AG10803 (cell line): Measurements from ENCODE around the gene UPK1B.
"Not testable (repeated sequence)": the region's sequence is repeated elsewhere in the genome, so short reads cannot be mapped to it uniquely, and the experiment has no call there.

Experiments
- DNase-seq: peaks from one replicate; pipeline ENCODE4 v3.0.0; 2010; ENCODE audit warnings: low read depth
- H3K4me3 ChIP-seq: 2 replicates; pipeline ENCODE4 v1.5.1; 2011; ENCODE audit warnings: mild to moderate bottlenecking, low read length, control low read depth
- CTCF ChIP-seq: conservative IDR thresholded peaks from 2 replicates; pipeline ENCODE4 v1.5.1; 2011; ENCODE audit warnings: mild to moderate bottlenecking, low read length, control low read depth, inconsistent platforms

Gene UPK1B

GRCh38 chr3:119173325-119173724 lies at the start of gene UPK1B:
Gene UPK1B (plus strand): TSS chr3:119173598. CDS start chr3:119186742, 13,144 bp downstream.
- no peak for DNase-seq
- no peak for TF ChIP-seq CTCF
- no peak within 1 kb of the TSS for H3K4me3 ChIP-seq

GRCh38 chr3:119125342-119125741 lies 48.1 kb upstream of the UPK1B start:
- no peak for DNase-seq
- no peak for TF ChIP-seq CTCF
- no peak overlapping the region for H3K4me3 ChIP-seq

- no peak for TF ChIP-seq CTCF
- no peak overlapping the region for H3K4me3 ChIP-seq
- DNase-seq, result no peak
These were observed 47.5 kb upstream of the UPK1B start for GRCh38 chr3:119125742-119126504.

GRCh38 chr3:119130291-119130690 lies 43.1 kb upstream of the UPK1B start:
- DNase-seq, H3K4me3 ChIP-seq: not testable (repeated sequence)

- H3K4me3 ChIP-seq, result not testable (repeated sequence)
These were observed 41.1 kb upstream of the UPK1B start for GRCh38 chr3:119132291-119132690.

GRCh38 chr3:119139360-119139759 lies 34.0 kb upstream of the UPK1B start:
- DNase-seq, result not testable (repeated sequence)

More at GRCh38 chr3:119132291-119132690, 41.1 kb upstream of the UPK1B start:
- DNase-seq, result not testable (repeated sequence)

GRCh38 chr3:119140466-119140865 lies 32.9 kb upstream of the UPK1B start:
- TF ChIP-seq CTCF, result no peak
- DNase-seq, result no peak
- H3K4me3 ChIP-seq, result no peak overlapping the region

More at GRCh38 chr3:119139360-119139759, 34.0 kb upstream of the UPK1B start:
- H3K4me3 ChIP-seq, result not testable (repeated sequence)

- no peak overlapping the region for H3K4me3 ChIP-seq
- no peak for DNase-seq
- TF ChIP-seq CTCF, result no peak
These were observed 28.3 kb upstream of the UPK1B start for GRCh38 chr3:119145128-119145499.
